Raji (cell line): Measurements from ENCODE around the gene SNRPA.

Experiments
- POLR2A ChIP-seq: IDR thresholded peaks from 2 replicates; pipeline ENCODE4 v1.6.1; 2011; ENCODE audit warnings: low read depth, low read length, control low read depth; ENCODE audit not compliant: insufficient read depth

SNRPA gene

GRCh38 chr19:40750874-40751537 is at the start of gene SNRPA:
SNRPA (plus strand) TSS chr19:40751203; CDS start chr19:40751409, 206 bp downstream.
- TF ChIP-seq POLR2A: peak; percentile 58; the same call in 1 of the 2 replicates

- TF ChIP-seq POLR2A: no peak
Measured at GRCh38 chr19:40701758-40702157, 49.2 kb upstream of the SNRPA start.

GRCh38 chr19:40702337-40703012 is 48.5 kb upstream of the SNRPA start:
- no peak for TF ChIP-seq POLR2A

GRCh38 chr19:40703029-40703755 is 47.8 kb upstream of the SNRPA start:
- no peak for TF ChIP-seq POLR2A

- no peak for TF ChIP-seq POLR2A
Measured at GRCh38 chr19:40704491-40705361, 46.3 kb upstream of the SNRPA start.

GRCh38 chr19:40705362-40705651 is 45.7 kb upstream of the SNRPA start:
- TF ChIP-seq POLR2A: no peak

GRCh38 chr19:40705950-40706619 is 44.9 kb upstream of the SNRPA start:
- TF ChIP-seq POLR2A: no peak

GRCh38 chr19:40707615-40708014 is 43.4 kb upstream of the SNRPA start:
- TF ChIP-seq POLR2A: no peak

- TF ChIP-seq POLR2A: no peak
Measured at GRCh38 chr19:40709817-40710216, 41.2 kb upstream of the SNRPA start.

GRCh38 chr19:40713939-40714338 is 37.1 kb upstream of the SNRPA start:
- TF ChIP-seq POLR2A: no peak

- no peak; the same call in 1 of the 2 replicates for TF ChIP-seq POLR2A
Measured at GRCh38 chr19:40714441-40715299, 36.3 kb upstream of the SNRPA start.

GRCh38 chr19:40716031-40716481 is 34.9 kb upstream of the SNRPA start:
- TF ChIP-seq POLR2A: no peak

- peak; percentile 61; the same call in 1 of the 2 replicates for TF ChIP-seq POLR2A
Measured at GRCh38 chr19:40716482-40717324, 34.3 kb upstream of the SNRPA start, which contains the start of the genes COQ8B and ITPKC. COQ8B (minus strand) TSS chr19:40716886; CDS start chr19:40714632, 2,254 bp downstream. ITPKC (plus strand) TSS chr19:40717112; CDS start chr19:40717136, 24 bp downstream.

GRCh38 chr19:40717325-40717879 is 33.6 kb upstream of the SNRPA start:
- no peak for TF ChIP-seq POLR2A
